ENCODE results near the gene KRTDAP.

Gene KRTDAP

GRCh38 chr19:35531291-35531690, 41.0 kb upstream of the KRTDAP start:
- DNase-seq (ENCODE audit: low read depth), result no peak
- no peak overlapping the region for H3K4me3 ChIP-seq (ENCODE audit: control insufficient read depth, low read depth, low read length)
- TF ChIP-seq CTCF (IDR thresholded peaks at IDR 0.05; ENCODE audit: control insufficient read depth, insufficient read depth, low read depth, low read length, missing control alignments), result no peak

GRCh38 chr19:35529241-35530218, 39.3 kb upstream of the KRTDAP start:
- TF ChIP-seq CTCF (IDR thresholded peaks at IDR 0.05; ENCODE audit: control insufficient read depth, insufficient read depth, low read depth, low read length, missing control alignments), result no peak
- H3K4me3 ChIP-seq (ENCODE audit: control insufficient read depth, low read depth, low read length), result no peak overlapping the region
- no peak for DNase-seq (ENCODE audit: low read depth)

- TF ChIP-seq CTCF (IDR thresholded peaks at IDR 0.05; ENCODE audit: control insufficient read depth, insufficient read depth, low read depth, low read length, missing control alignments), result no peak
- peak; percentile 63 for DNase-seq (ENCODE audit: low read depth)
Measured at GRCh38 chr19:35528218-35529038, 38.2 kb upstream of the KRTDAP start, which contains the start of gene SBSN. SBSN (minus strand) TSS chr19:35528311; CDS start chr19:35528281, 30 bp downstream.

GRCh38 chr19:35525873-35526272, 35.6 kb upstream of the KRTDAP start:
- no peak for DNase-seq (ENCODE audit: low read depth)
- TF ChIP-seq CTCF (IDR thresholded peaks at IDR 0.05; ENCODE audit: control insufficient read depth, insufficient read depth, low read depth, low read length, missing control alignments), result no peak
- H3K4me3 ChIP-seq (ENCODE audit: control insufficient read depth, low read depth, low read length), result no peak overlapping the region

More at GRCh38 chr19:35528218-35529038, 38.2 kb upstream of the KRTDAP start, which contains the start of gene SBSN:
- H3K4me3 ChIP-seq (ENCODE audit: control insufficient read depth, low read depth, low read length), result no peak within 1 kb of the TSS

GRCh38 chr19:35524181-35524837, 34.0 kb upstream of the KRTDAP start:
- DNase-seq (ENCODE audit: low read depth), result no peak
- no peak overlapping the region for H3K4me3 ChIP-seq (ENCODE audit: control insufficient read depth, low read depth, low read length)
- TF ChIP-seq CTCF (IDR thresholded peaks at IDR 0.05; ENCODE audit: control insufficient read depth, insufficient read depth, low read depth, low read length, missing control alignments), result no peak

- H3K4me3 ChIP-seq (ENCODE audit: control insufficient read depth, low read depth, low read length), result no peak overlapping the region
- TF ChIP-seq CTCF (IDR thresholded peaks at IDR 0.05; ENCODE audit: control insufficient read depth, insufficient read depth, low read depth, low read length, missing control alignments), result no peak
- no peak for DNase-seq (ENCODE audit: low read depth)
Measured at GRCh38 chr19:35522745-35523327, 32.6 kb upstream of the KRTDAP start.

Data from AG09309 (cell line).